ENCODE results near the gene RBM28.

GRCh38 chr7:128262273-128263028, 81.3 kb downstream of the RBM28 start:
- TF ChIP-seq CTCF (IDR thresholded peaks at IDR 0.05) (no peak), POLR2A (IDR thresholded peaks at IDR 0.05) (no peak)
